ENCODE results near the gene ENTPD8. TPM values are rescaled to one million over a fixed set of nuclear protein-coding genes. Genes with fewer than 3 reads are reported as not detected.

Gene ENTPD8
- polyA plus RNA-seq, 1 donor: 14.2 TPM

GRCh38 chr9:137434498-137435380 is 6.4 kb downstream of the ENTPD8 start:
- no peak for DNase-seq
- no peaks in the 10 kb centered on the region for H3K27me3 ChIP-seq (ENCODE audit: control insufficient read depth, insufficient read depth, low read length)
- H3K4me3 ChIP-seq (ENCODE audit: low read length): no peak overlapping the region
- peaks cover 9% of the 10 kb centered on the region for H3K36me3 ChIP-seq (ENCODE audit: control insufficient read depth, insufficient read depth, low read length)
- no peaks in the 10 kb centered on the region for H3K4me1 ChIP-seq (ENCODE audit: control insufficient read depth, insufficient read depth, low read length)
- H3K9me3 ChIP-seq (ENCODE audit: control insufficient read depth, low read depth, low read length): peaks cover 2% of the 10 kb centered on the region
- no peak overlapping the region for H3K27ac ChIP-seq (ENCODE audit: low read length)
- no CpG with 5 or more reads among the region's 43 CpGs for WGBS (ENCODE audit: insufficient coverage, low lambda C conversion rate)

GRCh38 chr9:137433916-137434431 is 7.2 kb downstream of the ENTPD8 start:
- no peak for DNase-seq
- H3K4me1 ChIP-seq (ENCODE audit: control insufficient read depth, insufficient read depth, low read length): no peaks in the 10 kb centered on the region
- no peaks in the 10 kb centered on the region for H3K27me3 ChIP-seq (ENCODE audit: control insufficient read depth, insufficient read depth, low read length)
- no CpG with 5 or more reads among the region's 26 CpGs for WGBS (ENCODE audit: insufficient coverage, low lambda C conversion rate)
- no peak overlapping the region for H3K4me3 ChIP-seq (ENCODE audit: low read length)
- H3K36me3 ChIP-seq (ENCODE audit: control insufficient read depth, insufficient read depth, low read length): peaks cover 9% of the 10 kb centered on the region
- no peak overlapping the region for H3K27ac ChIP-seq (ENCODE audit: low read length)
- H3K9me3 ChIP-seq (ENCODE audit: control insufficient read depth, low read depth, low read length): peaks cover 2% of the 10 kb centered on the region

GRCh38 chr9:137433349-137433915 is 7.7 kb downstream of the ENTPD8 start:
- H3K27me3 ChIP-seq (ENCODE audit: control insufficient read depth, insufficient read depth, low read length): no peaks in the 10 kb centered on the region
- H3K9me3 ChIP-seq (ENCODE audit: control insufficient read depth, low read depth, low read length): peaks cover 2% of the 10 kb centered on the region
- peaks cover 9% of the 10 kb centered on the region for H3K36me3 ChIP-seq (ENCODE audit: control insufficient read depth, insufficient read depth, low read length)
- WGBS (ENCODE audit: insufficient coverage, low lambda C conversion rate): no CpG with 5 or more reads among the region's 19 CpGs
- no peak for DNase-seq
- H3K4me3 ChIP-seq (ENCODE audit: low read length): no peak overlapping the region
- H3K27ac ChIP-seq (ENCODE audit: low read length): no peak overlapping the region
- no peaks in the 10 kb centered on the region for H3K4me1 ChIP-seq (ENCODE audit: control insufficient read depth, insufficient read depth, low read length)

- Histone ChIP-seq H3K36me3 (ENCODE audit: control insufficient read depth, insufficient read depth, low read length) (peaks cover 9% of the 10 kb centered on the region), H3K27me3 (ENCODE audit: control insufficient read depth, insufficient read depth, low read length) (no peaks in the 10 kb centered on the region), H3K4me3 (ENCODE audit: low read length) (no peak overlapping the region), H3K9me3 (ENCODE audit: control insufficient read depth, low read depth, low read length) (peaks cover 2% of the 10 kb centered on the region), H3K27ac (ENCODE audit: low read length) (no peak overlapping the region), H3K4me1 (ENCODE audit: control insufficient read depth, insufficient read depth, low read length) (no peaks in the 10 kb centered on the region)
- no peak for DNase-seq
- WGBS (ENCODE audit: insufficient coverage, low lambda C conversion rate): no CpG with 5 or more reads among the region's 20 CpGs
Observed at GRCh38 chr9:137432687-137433348, 8.3 kb downstream of the ENTPD8 start.

GRCh38 chr9:137431416-137431931 is 9.7 kb downstream of the ENTPD8 start:
- WGBS (ENCODE audit: insufficient coverage, low lambda C conversion rate): no CpG with 5 or more reads among the region's 21 CpGs
- Histone ChIP-seq H3K36me3 (ENCODE audit: control insufficient read depth, insufficient read depth, low read length) (peaks cover 9% of the 10 kb centered on the region), H3K4me3 (ENCODE audit: low read length) (no peak overlapping the region), H3K27ac (ENCODE audit: low read length) (no peak overlapping the region), H3K4me1 (ENCODE audit: control insufficient read depth, insufficient read depth, low read length) (no peaks in the 10 kb centered on the region), H3K9me3 (ENCODE audit: control insufficient read depth, low read depth, low read length) (peaks cover 2% of the 10 kb centered on the region), H3K27me3 (ENCODE audit: control insufficient read depth, insufficient read depth, low read length) (no peaks in the 10 kb centered on the region)
- DNase-seq: no peak

GRCh38 chr9:137430723-137431415 is 10.3 kb downstream of the ENTPD8 start:
- DNase-seq: no peak
- H3K4me3 ChIP-seq (ENCODE audit: low read length): no peak overlapping the region
- peaks cover 2% of the 10 kb centered on the region for H3K9me3 ChIP-seq (ENCODE audit: control insufficient read depth, low read depth, low read length)
- no peaks in the 10 kb centered on the region for H3K4me1 ChIP-seq (ENCODE audit: control insufficient read depth, insufficient read depth, low read length)
- no CpG with 5 or more reads among the region's 27 CpGs for WGBS (ENCODE audit: insufficient coverage, low lambda C conversion rate)
- H3K36me3 ChIP-seq (ENCODE audit: control insufficient read depth, insufficient read depth, low read length): peaks cover 9% of the 10 kb centered on the region
- H3K27me3 ChIP-seq (ENCODE audit: control insufficient read depth, insufficient read depth, low read length): no peaks in the 10 kb centered on the region
- H3K27ac ChIP-seq (ENCODE audit: low read length): no peak overlapping the region

- Histone ChIP-seq H3K36me3 (ENCODE audit: control insufficient read depth, insufficient read depth, low read length) (peaks cover 9% of the 10 kb centered on the region), H3K27me3 (ENCODE audit: control insufficient read depth, insufficient read depth, low read length) (no peaks in the 10 kb centered on the region), H3K27ac (ENCODE audit: low read length) (no peak overlapping the region), H3K9me3 (ENCODE audit: control insufficient read depth, low read depth, low read length) (no peaks in the 10 kb centered on the region), H3K4me1 (ENCODE audit: control insufficient read depth, insufficient read depth, low read length) (peaks cover 3% of the 10 kb centered on the region), H3K4me3 (ENCODE audit: low read length) (no peak overlapping the region)
- no peak for DNase-seq
- WGBS (ENCODE audit: insufficient coverage, low lambda C conversion rate): no CpG with 5 or more reads among the region's 34 CpGs
Observed at GRCh38 chr9:137429974-137430722, 11.0 kb downstream of the ENTPD8 start.

GRCh38 chr9:137429546-137429890 is 11.6 kb downstream of the ENTPD8 start:
- no peak overlapping the region for H3K27ac ChIP-seq (ENCODE audit: low read length)
- H3K27me3 ChIP-seq (ENCODE audit: control insufficient read depth, insufficient read depth, low read length): no peaks in the 10 kb centered on the region
- H3K36me3 ChIP-seq (ENCODE audit: control insufficient read depth, insufficient read depth, low read length): peaks cover 9% of the 10 kb centered on the region
- DNase-seq: no peak
- no peaks in the 10 kb centered on the region for H3K9me3 ChIP-seq (ENCODE audit: control insufficient read depth, low read depth, low read length)
- no CpG with 5 or more reads among the region's 14 CpGs for WGBS (ENCODE audit: insufficient coverage, low lambda C conversion rate)
- H3K4me1 ChIP-seq (ENCODE audit: control insufficient read depth, insufficient read depth, low read length): peaks cover 8% of the 10 kb centered on the region
- no peak overlapping the region for H3K4me3 ChIP-seq (ENCODE audit: low read length)

- Histone ChIP-seq H3K27ac (ENCODE audit: low read length) (no peak overlapping the region), H3K4me3 (ENCODE audit: low read length) (no peak overlapping the region), H3K27me3 (ENCODE audit: control insufficient read depth, insufficient read depth, low read length) (no peaks in the 10 kb centered on the region), H3K9me3 (ENCODE audit: control insufficient read depth, low read depth, low read length) (no peaks in the 10 kb centered on the region), H3K4me1 (ENCODE audit: control insufficient read depth, insufficient read depth, low read length) (peaks cover 8% of the 10 kb centered on the region), H3K36me3 (ENCODE audit: control insufficient read depth, insufficient read depth, low read length) (peaks cover 9% of the 10 kb centered on the region)
- WGBS (ENCODE audit: insufficient coverage, low lambda C conversion rate): no CpG with 5 or more reads among the region's 27 CpGs
- no peak for DNase-seq
Observed at GRCh38 chr9:137428841-137429545, 12.2 kb downstream of the ENTPD8 start.
